Measurements from ENCODE around the gene VPS39.
A peak's percentile ranks its signal among the peaks of the same experiment; 100 is the strongest.

The VPS39 gene

GRCh38 chr15:42144841-42145375, 63.2 kb downstream of the VPS39 start:
- no peak for DNase-seq (ENCODE audit: low read depth)

- DNase-seq (ENCODE audit: low read depth), result no peak
Measured at GRCh38 chr15:42143866-42144625, 64.1 kb downstream of the VPS39 start.

- no peak for DNase-seq (ENCODE audit: low read depth)
Measured at GRCh38 chr15:42143356-42143755, 64.7 kb downstream of the VPS39 start.

GRCh38 chr15:42141795-42142667, 66.1 kb downstream of the VPS39 start:
- no peak for DNase-seq (ENCODE audit: low read depth)

GRCh38 chr15:42141246-42141645, 66.9 kb downstream of the VPS39 start:
- no peak for DNase-seq (ENCODE audit: low read depth)

- DNase-seq (ENCODE audit: low read depth), result no peak
Measured at GRCh38 chr15:42140383-42141070, 67.6 kb downstream of the VPS39 start.

GRCh38 chr15:42139596-42139995, 68.5 kb downstream of the VPS39 start:
- DNase-seq (ENCODE audit: low read depth), result no peak

- DNase-seq (ENCODE audit: low read depth), result no peak
Measured at GRCh38 chr15:42138968-42139386, 69.1 kb downstream of the VPS39 start.

GRCh38 chr15:42138411-42138810, 69.7 kb downstream of the VPS39 start:
- DNase-seq (ENCODE audit: low read depth), result no peak

GRCh38 chr15:42137461-42138261, 70.4 kb downstream of the VPS39 start:
- peak; percentile 48 for DNase-seq (ENCODE audit: low read depth)

GRCh38 chr15:42136513-42136912, 71.6 kb downstream of the VPS39 start:
- no peak for DNase-seq (ENCODE audit: low read depth)

GRCh38 chr15:42135351-42135750, 72.8 kb downstream of the VPS39 start:
- DNase-seq (ENCODE audit: low read depth), result no peak

- no peak for DNase-seq (ENCODE audit: low read depth)
Measured at GRCh38 chr15:42134617-42135245, 73.4 kb downstream of the VPS39 start.

- peak; percentile 24 for DNase-seq (ENCODE audit: low read depth)
Measured at GRCh38 chr15:42133886-42134502, 74.1 kb downstream of the VPS39 start.

- DNase-seq (ENCODE audit: low read depth), result no peak
Measured at GRCh38 chr15:42133356-42133755, 74.7 kb downstream of the VPS39 start.

GRCh38 chr15:42131826-42132806, 76.0 kb downstream of the VPS39 start:
- DNase-seq (ENCODE audit: low read depth), result no peak

- no peak for DNase-seq (ENCODE audit: low read depth)
Measured at GRCh38 chr15:42131006-42131405, 77.1 kb downstream of the VPS39 start.

- DNase-seq (ENCODE audit: low read depth), result no peak
Measured at GRCh38 chr15:42130246-42130986, 77.7 kb downstream of the VPS39 start.

- no peak for DNase-seq (ENCODE audit: low read depth)
Measured at GRCh38 chr15:42129364-42129763, 78.7 kb downstream of the VPS39 start.
